Neural progenitor cell (in vitro differentiated cells): ENCODE measurements around the gene PMVK. TPM values are rescaled to one million over a fixed set of nuclear protein-coding genes. Genes with fewer than 3 reads are reported as not detected.

ENCODE experiments used
- DNase-seq: peaks from one replicate; pipeline ENCODE4 v3.0.0-alpha.2; 2016; ENCODE audit warnings: low spot score
- H2AFZ ChIP-seq: fragments of 200-600 bp; sonication (generic); replicated peaks from 2 replicates; pipeline ENCODE4 v1.6.1; 2016; ENCODE audit warnings: antibody characterized with exemption
- H3F3A ChIP-seq: fragments of 200-600 bp; sonication (generic); 2 replicates; pipeline ENCODE4 v1.6.1; 2016; ENCODE audit warnings: antibody characterized with exemption, low read depth
- H3K27ac ChIP-seq: fragments of 200-600 bp; sonication (generic); 2 replicates; pipeline ENCODE4 v1.5.1; 2016; ENCODE audit warnings: mild to moderate bottlenecking
- H3K27me3 ChIP-seq: fragments of 200-600 bp; sonication (generic); 2 replicates; pipeline ENCODE4 v1.6.1; 2016; ENCODE audit warnings: mild to moderate bottlenecking, moderate library complexity
- H3K36me3 ChIP-seq: fragments of 200-600 bp; sonication (generic); 2 replicates; pipeline ENCODE4 v1.5.1; 2016
- H3K4me1 ChIP-seq: fragments of 200-600 bp; sonication (generic); 2 replicates; pipeline ENCODE4 v1.6.1; 2016; ENCODE audit warnings: mixed run types
- H3K4me2 ChIP-seq: fragments of 200-600 bp; sonication (generic); 2 replicates; pipeline ENCODE4 v1.6.1; 2016
- H3K4me3 ChIP-seq: fragments of 200-600 bp; sonication (generic); 2 replicates; pipeline ENCODE4 v1.5.1; 2016
- H3K79me2 ChIP-seq: fragments of 200-600 bp; sonication (generic); 2 replicates; pipeline ENCODE4 v1.6.1; 2016; ENCODE audit warnings: low read depth
- H3K9ac ChIP-seq: fragments of 200-600 bp; sonication (generic); 2 replicates; pipeline ENCODE4 v1.6.1; 2016
- H3K9me3 ChIP-seq: fragments of 200-600 bp; sonication (generic); 2 replicates; pipeline ENCODE4 v1.5.1; 2016; ENCODE audit warnings: low read depth
- H4K20me1 ChIP-seq: fragments of 200-600 bp; sonication (generic); 2 replicates; pipeline ENCODE4 v1.6.1; 2016; ENCODE audit warnings: low read depth
- H3K27ac Mint-ChIP-seq: 3 replicates; pipeline ENCODE4 v1.8.0; 2021; ENCODE audit warnings: mixed read lengths
- H3K27me3 Mint-ChIP-seq: 2 replicates; pipeline ENCODE4 v1.8.0; 2022; ENCODE audit warnings: low read depth, mild to moderate bottlenecking, inconsistent platforms, moderate library complexity, mixed read lengths; ENCODE audit not compliant: insufficient read depth
- H3K36me3 Mint-ChIP-seq: 3 replicates; pipeline ENCODE4 v1.8.0; 2021; ENCODE audit warnings: mixed read lengths
- H3K4me1 Mint-ChIP-seq: 3 replicates; pipeline ENCODE4 v1.8.0; 2021; ENCODE audit warnings: mixed read lengths
- H3K4me3 Mint-ChIP-seq: 3 replicates; pipeline ENCODE4 v1.8.0; 2021; ENCODE audit warnings: mild to moderate bottlenecking, moderate library complexity, mixed read lengths
- H3K9me3 Mint-ChIP-seq: 3 replicates; pipeline ENCODE4 v1.8.0; 2020; ENCODE audit warnings: mixed read lengths
- EZH2 ChIP-seq: fragments of 200-600 bp; sonication (generic); IDR thresholded peaks from 2 replicates; pipeline ENCODE4 v1.6.1; 2017; ENCODE audit warnings: antibody characterized with exemption, mild to moderate bottlenecking, moderate library complexity
- EZH2phosphoT487 ChIP-seq: fragments of 200-600 bp; sonication (generic); IDR thresholded peaks from 2 replicates; pipeline ENCODE4 v1.6.1; 2017; ENCODE audit warnings: antibody characterized with exemption
- total RNA-seq: library from RNA; depleted of rRNA; stranded (reverse); fragments of >200 nt; gene quantifications from 2 replicates; pipeline ENCODE4 v1.2.3, GENCODE V29; 2015; ENCODE audit warnings: low replicate concordance
- TF ChIP-seq, protein P1 (sequence below): fragments of 200-600 bp; sonication (generic); IDR thresholded peaks from 2 replicates; pipeline ENCODE4 v1.5.1; 2017; ENCODE audit warnings: antibody characterized with exemption, mild to moderate bottlenecking

PMVK gene
- total RNA-seq, 1 donor from 2014 or later: 4.3 TPM

DNA sequence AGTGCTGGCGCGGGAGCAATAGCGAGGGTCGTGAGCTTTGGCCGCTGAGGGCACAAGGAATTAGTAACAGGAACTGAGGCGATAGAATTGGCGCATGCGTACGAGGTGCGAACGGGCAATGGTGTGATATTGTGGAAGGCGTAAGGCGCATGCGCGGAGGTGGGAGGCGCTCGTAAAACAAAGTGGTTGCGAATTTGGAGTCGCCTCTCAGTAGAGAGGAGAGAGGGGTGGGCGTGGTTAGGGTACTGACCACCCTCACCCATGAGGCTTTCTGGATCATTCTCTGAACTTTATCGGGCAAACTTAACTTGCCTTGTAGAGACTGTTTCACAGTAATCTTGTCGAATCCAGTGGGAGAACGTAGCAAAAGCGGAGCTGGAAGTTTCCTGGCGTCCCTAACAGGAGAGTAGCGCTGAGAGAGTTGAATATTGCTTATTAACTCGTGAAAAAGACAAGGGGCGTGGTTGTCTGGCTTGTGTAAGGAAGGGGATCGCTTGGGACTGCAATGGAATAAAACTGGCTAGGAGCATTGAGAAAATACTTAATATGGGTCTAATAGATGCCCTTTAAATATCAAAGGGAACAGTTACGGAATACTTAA is 38.4 kb upstream of the PMVK start:
- Histone ChIP-seq H3K36me3 (peaks cover 14% of the 10 kb centered on the region), H3K4me2 (peak overlapping the region; percentile 84), H3K9ac (peak overlapping the region; percentile 28), H3K79me2 (peaks cover 68% of the 10 kb centered on the region), H3K27ac (peak overlapping the region; percentile 85), H3F3A (peaks cover 50% of the 10 kb centered on the region), H4K20me1 (peaks cover 25% of the 10 kb centered on the region), H2AFZ (no peak overlapping the region), H3K9me3 (no peaks in the 10 kb centered on the region), H3K4me3 (peak overlapping the region; percentile 64), H3K27me3 (no peaks in the 10 kb centered on the region), H3K4me1 (peaks cover 34% of the 10 kb centered on the region)
- TF ChIP-seq EZH2phosphoT487: no peak
- TF ChIP-seq EZH2: no peak
- TF ChIP-seq, protein P1, sequence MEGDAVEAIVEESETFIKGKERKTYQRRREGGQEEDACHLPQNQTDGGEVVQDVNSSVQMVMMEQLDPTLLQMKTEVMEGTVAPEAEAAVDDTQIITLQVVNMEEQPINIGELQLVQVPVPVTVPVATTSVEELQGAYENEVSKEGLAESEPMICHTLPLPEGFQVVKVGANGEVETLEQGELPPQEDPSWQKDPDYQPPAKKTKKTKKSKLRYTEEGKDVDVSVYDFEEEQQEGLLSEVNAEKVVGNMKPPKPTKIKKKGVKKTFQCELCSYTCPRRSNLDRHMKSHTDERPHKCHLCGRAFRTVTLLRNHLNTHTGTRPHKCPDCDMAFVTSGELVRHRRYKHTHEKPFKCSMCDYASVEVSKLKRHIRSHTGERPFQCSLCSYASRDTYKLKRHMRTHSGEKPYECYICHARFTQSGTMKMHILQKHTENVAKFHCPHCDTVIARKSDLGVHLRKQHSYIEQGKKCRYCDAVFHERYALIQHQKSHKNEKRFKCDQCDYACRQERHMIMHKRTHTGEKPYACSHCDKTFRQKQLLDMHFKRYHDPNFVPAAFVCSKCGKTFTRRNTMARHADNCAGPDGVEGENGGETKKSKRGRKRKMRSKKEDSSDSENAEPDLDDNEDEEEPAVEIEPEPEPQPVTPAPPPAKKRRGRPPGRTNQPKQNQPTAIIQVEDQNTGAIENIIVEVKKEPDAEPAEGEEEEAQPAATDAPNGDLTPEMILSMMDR: no peak
- DNase-seq: peak; percentile 99
- H3K27me3 Mint-ChIP-seq: peaks cover 4% of the 10 kb centered on the region
- H3K27ac Mint-ChIP-seq: no peak overlapping the region
- H3K9me3 Mint-ChIP-seq: no peaks in the 10 kb centered on the region
- H3K36me3 Mint-ChIP-seq: peaks cover 9% of the 10 kb centered on the region
- H3K4me1 Mint-ChIP-seq: peaks cover 26% of the 10 kb centered on the region
- H3K4me3 Mint-ChIP-seq: no peak overlapping the region

DNA sequence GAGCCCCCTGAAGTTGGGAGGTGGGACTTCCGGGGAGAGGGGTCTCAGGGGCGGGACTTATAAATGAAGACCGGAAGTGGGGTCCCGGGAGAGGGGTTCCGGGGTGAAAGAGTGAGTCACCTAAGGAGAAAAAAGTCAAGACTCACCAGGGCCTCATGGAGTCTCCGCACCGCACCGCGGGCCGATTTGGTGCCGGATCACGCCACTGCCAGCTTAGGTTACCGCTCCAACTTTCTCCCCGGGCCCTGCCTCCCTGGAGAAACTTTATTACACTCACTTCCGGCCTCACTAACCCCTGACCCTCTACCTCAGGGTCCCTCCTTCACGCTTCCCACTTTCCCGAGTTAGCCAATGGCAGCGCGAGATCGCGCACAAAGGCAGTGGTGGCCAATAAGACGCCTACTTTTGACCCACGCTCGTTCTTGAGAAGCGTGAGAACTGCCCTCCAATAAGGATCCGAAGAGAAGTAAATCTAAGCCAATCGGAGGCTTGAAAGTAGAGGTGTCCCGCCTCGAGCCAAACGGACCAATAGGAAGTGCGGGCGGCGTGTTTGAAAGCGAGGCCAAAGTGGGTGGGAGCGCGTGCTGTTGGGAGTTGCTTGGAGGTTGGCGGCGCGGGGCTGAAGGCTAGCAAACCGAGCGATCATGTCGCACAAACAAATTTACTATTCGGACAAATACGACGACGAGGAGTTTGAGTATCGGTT is 37.7 kb upstream of the PMVK start, which contains the start of gene CKS1B:
Gene CKS1B, plus strand, starts transcription at position 580 of the 706 bp plus-strand sequence. Its CDS starts 65 bp downstream, at position 645.
- Mint-ChIP-seq H3K4me1 (peaks cover 31% of the 10 kb centered on the region), H3K27ac (no peak within 1 kb of the TSS), H3K4me3 (no peak within 1 kb of the TSS), H3K9me3 (no peaks in the 10 kb centered on the region), H3K27me3 (peaks cover 3% of the 10 kb centered on the region), H3K36me3 (peaks cover 6% of the 10 kb centered on the region)
- Histone ChIP-seq H3K9ac (peak within 1 kb of the TSS; percentile 28), H3K9me3 (no peaks in the 10 kb centered on the region), H3K4me1 (peaks cover 38% of the 10 kb centered on the region), H3K79me2 (peaks cover 68% of the 10 kb centered on the region), H3K36me3 (peaks cover 10% of the 10 kb centered on the region), H3K27me3 (no peaks in the 10 kb centered on the region), H3K4me3 (peak within 1 kb of the TSS; percentile 64), H2AFZ (peak within 1 kb of the TSS; percentile 88), H4K20me1 (peaks cover 29% of the 10 kb centered on the region), H3K4me2 (peak within 1 kb of the TSS; percentile 84), H3K27ac (peak within 1 kb of the TSS; percentile 88), H3F3A (peaks cover 49% of the 10 kb centered on the region)
- DNase-seq: peak; percentile 99
- TF ChIP-seq EZH2 (no peak), EZH2phosphoT487 (no peak)
- TF ChIP-seq, protein P1: no peak

DNA sequence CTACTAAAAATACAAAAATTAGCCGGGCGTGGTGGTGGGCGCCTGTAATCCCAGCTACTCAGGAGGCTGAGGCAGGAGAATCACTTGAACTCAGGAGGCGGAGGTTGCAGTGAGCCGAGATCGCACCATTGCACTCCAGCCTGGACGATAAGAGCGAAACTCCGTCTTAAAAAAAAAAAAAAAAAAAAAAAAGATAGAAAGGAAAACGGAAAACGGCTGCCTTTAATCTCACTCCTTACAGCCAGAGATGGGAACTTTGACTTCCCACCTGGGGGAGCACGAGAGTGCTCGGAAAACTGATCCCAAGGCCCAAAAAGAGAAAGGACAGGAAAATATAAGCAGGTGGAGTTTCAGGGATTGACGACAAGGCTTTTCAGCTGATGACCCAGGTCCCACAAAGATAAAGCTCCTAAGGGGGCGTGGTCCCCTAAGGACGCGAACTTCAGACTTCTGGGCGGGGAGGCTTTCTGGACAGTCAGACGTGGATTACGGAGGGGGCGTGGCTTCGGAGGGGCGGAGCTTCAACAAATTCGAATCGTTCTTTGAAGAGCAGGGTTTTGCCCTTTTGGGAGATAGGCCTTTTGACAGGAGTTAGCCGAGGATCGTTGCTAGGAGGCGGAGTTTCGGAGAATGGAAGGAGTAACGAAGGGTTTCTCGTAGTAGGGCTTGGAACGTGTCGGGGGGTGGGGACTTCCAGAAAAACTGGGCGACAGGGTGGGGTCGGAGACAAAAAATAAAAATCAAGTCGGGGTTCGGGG is 37.0 kb upstream of the PMVK start:
- peaks cover 46% of the 10 kb centered on the region for H3K4me1 ChIP-seq
- peaks cover 37% of the 10 kb centered on the region for H4K20me1 ChIP-seq
- Mint-ChIP-seq H3K4me1 (peaks cover 38% of the 10 kb centered on the region), H3K9me3 (no peaks in the 10 kb centered on the region), H3K36me3 (peaks cover 3% of the 10 kb centered on the region), H3K27me3 (peaks cover 3% of the 10 kb centered on the region), H3K27ac (no peak overlapping the region), H3K4me3 (no peak overlapping the region)
- peak overlapping the region; percentile 64 for H3K4me3 ChIP-seq
- H3K27me3 ChIP-seq: no peaks in the 10 kb centered on the region
- peak overlapping the region; percentile 88 for H3K27ac ChIP-seq
- peaks cover 49% of the 10 kb centered on the region for H3F3A ChIP-seq
- H3K79me2 ChIP-seq: peaks cover 71% of the 10 kb centered on the region
- H3K4me2 ChIP-seq: peak overlapping the region; percentile 70
- peak overlapping the region; percentile 88 for H2AFZ ChIP-seq
- H3K36me3 ChIP-seq: peaks cover 9% of the 10 kb centered on the region
- H3K9me3 ChIP-seq: no peaks in the 10 kb centered on the region
- H3K9ac ChIP-seq: no peak overlapping the region
- TF ChIP-seq, protein P1: peak; percentile 14
- TF ChIP-seq EZH2: no peak
- peak; percentile 97 for DNase-seq
